Uterus (tissue), 4 donors: ENCODE measurements around the gene ADA. TPM values are rescaled to one million over a fixed set of nuclear protein-coding genes. Genes with fewer than 3 reads are reported as not detected.

ENCODE experiments used
- DNase-seq, 2 donors: peaks; one replicate each; pipeline ENCODE4 v3.0.0-alpha.2; 2019 to 2020
- H3K27ac ChIP-seq, 2 donors: fragments of 200-600 bp; sonication (generic); 1 replicate in 1 of 2; 2 replicates in 1 of 2; pipeline ENCODE4 v1.5.1; 2016 to 2018
- H3K27me3 ChIP-seq, 2 donors: fragments of 200-600 bp; sonication (generic); one replicate each; pipeline ENCODE4 v1.5.1; 2018 to 2019; ENCODE audit warnings: control low read depth in 1 of 2
- H3K36me3 ChIP-seq, 2 donors: fragments of 200-600 bp; sonication (generic); one replicate each; pipeline ENCODE4 v1.5.1; 2019; ENCODE audit warnings: control low read depth in 1 of 2
- H3K4me1 ChIP-seq, 2 donors: fragments of 200-600 bp; sonication (generic); one replicate each; pipeline ENCODE4 v1.5.1; 2018 to 2019; ENCODE audit warnings: control low read depth in 1 of 2
- H3K4me3 ChIP-seq, 2 donors: fragments of 200-600 bp; sonication (generic); 1 replicate in 1 of 2; 2 replicates in 1 of 2; pipeline ENCODE4 v1.5.1; 2018 to 2019; ENCODE audit warnings: mild to moderate bottlenecking in 1 of 2
- H3K9me3 ChIP-seq, 2 donors: fragments of 200-600 bp; sonication (generic); one replicate each; pipeline ENCODE4 v1.5.1; 2019; ENCODE audit warnings: control low read depth in 1 of 2
- CTCF ChIP-seq, 4 experiments: fragments of 200-600 bp in 2 of 4; fragments of 450-650 bp in 2 of 4; sonication (generic) in 2 of 4; IDR thresholded peaks; one replicate each; pipeline ENCODE4 v1.5.1; 2016 to 2019; ENCODE audit warnings: antibody characterized with exemption in 4 of 4, mild to moderate bottlenecking in 2 of 4, moderate library complexity in 1 of 4
- POLR2A ChIP-seq, 2 donors: fragments of 450-650 bp; IDR thresholded peaks; one replicate each; pipeline ENCODE4 v1.6.1; 2016; ENCODE audit warnings: antibody characterized with exemption in 2 of 2, mild to moderate bottlenecking in 1 of 2, moderate library complexity in 1 of 2
- intact Hi-C: fragments of 100-400 bp; cut with DNase I; formaldehyde crosslinking; loops from one replicate; pipeline ENCODE4 v1.15.1; 2023; ENCODE audit warnings: low total_unique reads
- total RNA-seq, 4 donors: library from RNA; depleted of rRNA in 3 of 4; stranded (reverse); fragments of >200 nt in 3 of 4; gene quantifications; one replicate each; pipeline versions ENCODE4 v1.1.0 to v1.2.4, GENCODE V29; 2014 to 2023
- donor health status: DM: yes; HTN: yes; CAD: no.

The ADA gene
- total RNA-seq, 4 donors from 2014 or later: 0.59 to 11.0 (median 4.8) TPM

GRCh38 chr20:44646023-44646640 lies 5.4 kb downstream of the ADA start:
- TF ChIP-seq CTCF (IDR thresholded peaks at IDR 0.05): no peak
- no peak for TF ChIP-seq POLR2A (IDR thresholded peaks at IDR 0.05)
- Histone ChIP-seq H3K4me3 (no peak overlapping the region), H3K36me3 (no peaks in the 10 kb centered on the region), H3K4me1 (peaks cover 0 to 9% of the 10 kb centered on the region in 2 donors), H3K9me3 (no peaks in the 10 kb centered on the region), H3K27me3 (no peaks in the 10 kb centered on the region), H3K27ac (no peak overlapping the region)
- intact Hi-C loops: no loop called here
- no peak for DNase-seq

- peaks cover 0 to 4% of the 10 kb centered on the region in 2 donors for H3K4me1 ChIP-seq
- intact Hi-C loops: no loop called here
- H3K4me3 ChIP-seq: no peak overlapping the region
- H3K36me3 ChIP-seq: no peaks in the 10 kb centered on the region
- no peaks in the 10 kb centered on the region for H3K9me3 ChIP-seq
- no peak for DNase-seq
- peak overlapping the region in 1 of 2 donors; percentile 60 for H3K27ac ChIP-seq
- TF ChIP-seq CTCF (IDR thresholded peaks at IDR 0.05) (no peak), POLR2A (IDR thresholded peaks at IDR 0.05) (no peak)
- H3K27me3 ChIP-seq: no peaks in the 10 kb centered on the region
These were observed 6.8 kb downstream of the ADA start for GRCh38 chr20:44644667-44645131.

- H3K9me3 ChIP-seq: no peaks in the 10 kb centered on the region
- no peak overlapping the region for H3K4me3 ChIP-seq
- DNase-seq: no peak
- peaks cover 0 to 4% of the 10 kb centered on the region in 2 donors for H3K4me1 ChIP-seq
- peak overlapping the region; percentile 40 to 60 for H3K27ac ChIP-seq
- TF ChIP-seq POLR2A (IDR thresholded peaks at IDR 0.05) (no peak), CTCF (IDR thresholded peaks at IDR 0.05) (no peak)
- intact Hi-C loops: no loop called here
- H3K27me3 ChIP-seq: no peaks in the 10 kb centered on the region
- no peaks in the 10 kb centered on the region for H3K36me3 ChIP-seq
These were observed 7.3 kb downstream of the ADA start for GRCh38 chr20:44644230-44644617.

GRCh38 chr20:44643596-44644229 lies 7.8 kb downstream of the ADA start:
- peak overlapping the region; percentile 40 to 60 for H3K27ac ChIP-seq
- no peak for TF ChIP-seq CTCF (IDR thresholded peaks at IDR 0.05)
- TF ChIP-seq POLR2A (IDR thresholded peaks at IDR 0.05): no peak
- no peak overlapping the region for H3K4me3 ChIP-seq
- H3K27me3 ChIP-seq: no peaks in the 10 kb centered on the region
- peak; percentile 52 to 66 for DNase-seq
- no peaks in the 10 kb centered on the region for H3K36me3 ChIP-seq
- no peaks in the 10 kb centered on the region for H3K9me3 ChIP-seq
- H3K4me1 ChIP-seq: peaks cover 0 to 4% of the 10 kb centered on the region in 2 donors
- intact Hi-C loops: no loop called here

GRCh38 chr20:44643154-44643519 lies 8.4 kb downstream of the ADA start:
- no peaks in the 10 kb centered on the region for H3K36me3 ChIP-seq
- H3K4me1 ChIP-seq: peaks cover 0 to 4% of the 10 kb centered on the region in 2 donors
- no peak for DNase-seq
- H3K27me3 ChIP-seq: no peaks in the 10 kb centered on the region
- H3K9me3 ChIP-seq: no peaks in the 10 kb centered on the region
- TF ChIP-seq POLR2A (IDR thresholded peaks at IDR 0.05) (no peak), CTCF (IDR thresholded peaks at IDR 0.05) (no peak)
- H3K4me3 ChIP-seq: no peak overlapping the region
- peak overlapping the region; percentile 40 to 60 for H3K27ac ChIP-seq
- intact Hi-C loops: no loop called here
